AG04449 (cell line): Measurements from ENCODE around the gene CHEK2.
"Not testable (repeated sequence)": the region's sequence is repeated elsewhere in the genome, so short reads cannot be mapped to it uniquely, and the experiment has no call there.

Experiments
- CTCF ChIA-PET: fragments of 350-600 bp; formaldehyde crosslinking; extraction: SDS; loops from one replicate; lab custom pipeline; 2021; ENCODE audit warnings: antibody characterized with exemption; lab: Yijun Ruan, JAX
- POLR2A ChIA-PET: fragments of 400-600, 350-600 bp; formaldehyde crosslinking; extraction: SDS; loops from one replicate; lab custom pipeline; 2020; ENCODE audit warnings: antibody characterized with exemption, inconsistent platforms; lab: Yijun Ruan, JAX
- DNase-seq: peaks from one replicate; pipeline ENCODE4 v3.0.0-alpha.2; 2010; ENCODE audit warnings: low read depth, low spot score
- H3K4me3 ChIP-seq: 2 replicates; pipeline ENCODE4 v1.5.1; 2011; ENCODE audit warnings: low read depth, mild to moderate bottlenecking, control low read depth, low read length
- TF ChIP-seq, protein P1 (sequence below): IDR thresholded peaks from one replicate; pipeline ENCODE4 v1.5.1; 2011; ENCODE audit warnings: mild to moderate bottlenecking, moderate library complexity, low read length, control low read depth, inconsistent platforms; ENCODE audit not compliant: insufficient read depth; ENCODE audit errors: missing control alignments

CHEK2 gene

DNA sequence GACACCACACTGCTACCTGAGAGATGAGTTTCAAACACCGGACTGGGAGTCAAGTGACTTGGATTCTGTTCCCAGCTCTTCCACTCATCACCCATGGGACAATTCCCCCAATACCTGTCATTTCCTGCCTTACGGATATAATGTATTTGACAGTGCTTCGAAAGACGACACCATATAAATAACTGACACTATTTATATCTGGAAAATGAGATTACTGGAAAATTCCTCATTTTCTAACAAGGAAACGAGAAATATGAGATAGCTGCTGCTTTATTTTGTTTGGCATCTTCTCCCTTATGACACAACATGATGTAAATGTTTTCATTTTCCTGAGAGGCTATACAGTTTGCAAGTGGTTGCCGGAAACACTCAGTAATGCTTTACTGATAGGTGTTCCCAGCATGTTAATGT is 8.9 kb upstream of the CHEK2 start:
- TF ChIP-seq, protein P1, sequence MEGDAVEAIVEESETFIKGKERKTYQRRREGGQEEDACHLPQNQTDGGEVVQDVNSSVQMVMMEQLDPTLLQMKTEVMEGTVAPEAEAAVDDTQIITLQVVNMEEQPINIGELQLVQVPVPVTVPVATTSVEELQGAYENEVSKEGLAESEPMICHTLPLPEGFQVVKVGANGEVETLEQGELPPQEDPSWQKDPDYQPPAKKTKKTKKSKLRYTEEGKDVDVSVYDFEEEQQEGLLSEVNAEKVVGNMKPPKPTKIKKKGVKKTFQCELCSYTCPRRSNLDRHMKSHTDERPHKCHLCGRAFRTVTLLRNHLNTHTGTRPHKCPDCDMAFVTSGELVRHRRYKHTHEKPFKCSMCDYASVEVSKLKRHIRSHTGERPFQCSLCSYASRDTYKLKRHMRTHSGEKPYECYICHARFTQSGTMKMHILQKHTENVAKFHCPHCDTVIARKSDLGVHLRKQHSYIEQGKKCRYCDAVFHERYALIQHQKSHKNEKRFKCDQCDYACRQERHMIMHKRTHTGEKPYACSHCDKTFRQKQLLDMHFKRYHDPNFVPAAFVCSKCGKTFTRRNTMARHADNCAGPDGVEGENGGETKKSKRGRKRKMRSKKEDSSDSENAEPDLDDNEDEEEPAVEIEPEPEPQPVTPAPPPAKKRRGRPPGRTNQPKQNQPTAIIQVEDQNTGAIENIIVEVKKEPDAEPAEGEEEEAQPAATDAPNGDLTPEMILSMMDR: no peak
- DNase-seq: peak; percentile 55
- ChIA-PET POLR2A (no interaction called here), CTCF (interaction anchor here (1.1 to 1.8 kb wide), 2 partner anchors 24 to 150 kb away, joined by 5 to 6 read pairs; no protein-coding TSS in a partner anchor)
- H3K4me3 ChIP-seq: no peak overlapping the region

DNA sequence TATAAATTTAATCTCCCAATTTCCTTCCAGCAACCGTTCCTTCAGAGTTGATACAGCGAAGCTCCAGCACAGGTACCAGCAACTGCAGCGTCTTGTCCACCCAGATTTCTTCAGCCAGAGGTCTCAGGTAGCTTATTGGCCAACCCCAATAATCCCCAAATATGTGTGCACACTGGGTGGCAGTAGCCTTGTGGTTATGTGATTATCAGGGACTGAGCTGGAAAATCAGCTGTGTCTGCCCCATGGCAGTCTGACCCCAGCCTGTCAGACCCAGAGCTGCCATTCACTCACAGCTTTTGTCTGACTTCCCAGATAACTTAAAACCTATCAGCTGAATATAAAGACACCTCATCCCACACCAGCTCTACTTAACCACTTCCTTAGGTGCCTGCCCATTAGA is 2.2 kb upstream of the CHEK2 start:
- CTCF ChIA-PET: interaction anchor here (0.8 to 1.2 kb wide), 2 partner anchors 85 to 141 kb away, joined by 3 read pairs; no protein-coding TSS in a partner anchor
- TF ChIP-seq, protein P1: no peak
- POLR2A ChIA-PET: no interaction called here
- no peak overlapping the region for H3K4me3 ChIP-seq
- no peak for DNase-seq

DNA sequence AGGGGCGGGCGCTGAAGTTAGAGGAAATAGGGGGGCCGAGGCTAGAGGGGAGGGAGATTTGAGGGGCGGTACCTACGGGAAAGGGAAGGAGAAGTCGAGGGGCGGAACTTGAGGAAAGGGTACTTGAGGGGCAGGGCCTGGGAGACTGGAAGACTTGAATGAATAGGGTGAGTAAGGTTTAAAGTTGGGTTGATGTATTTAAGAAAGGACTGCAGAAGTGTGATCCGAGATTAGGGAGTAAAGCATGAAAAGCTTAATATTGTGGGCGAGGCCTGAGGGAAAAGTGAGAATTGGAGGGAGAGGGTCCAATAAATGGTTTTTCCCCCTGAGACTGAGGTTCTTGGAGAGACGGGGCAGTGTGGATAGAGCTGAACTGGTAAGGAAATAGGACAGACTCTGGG is 942 bp upstream of the CHEK2 start:
- CTCF ChIA-PET: interaction anchor here (1.0 kb wide), 2 partner anchors 13 to 298 kb away, joined by 3 read pairs; no protein-coding TSS in a partner anchor
- TF ChIP-seq, protein P1: no peak
- H3K4me3 ChIP-seq: peak overlapping the region; percentile 93
- no peak for DNase-seq
- POLR2A ChIA-PET: no interaction called here

DNA sequence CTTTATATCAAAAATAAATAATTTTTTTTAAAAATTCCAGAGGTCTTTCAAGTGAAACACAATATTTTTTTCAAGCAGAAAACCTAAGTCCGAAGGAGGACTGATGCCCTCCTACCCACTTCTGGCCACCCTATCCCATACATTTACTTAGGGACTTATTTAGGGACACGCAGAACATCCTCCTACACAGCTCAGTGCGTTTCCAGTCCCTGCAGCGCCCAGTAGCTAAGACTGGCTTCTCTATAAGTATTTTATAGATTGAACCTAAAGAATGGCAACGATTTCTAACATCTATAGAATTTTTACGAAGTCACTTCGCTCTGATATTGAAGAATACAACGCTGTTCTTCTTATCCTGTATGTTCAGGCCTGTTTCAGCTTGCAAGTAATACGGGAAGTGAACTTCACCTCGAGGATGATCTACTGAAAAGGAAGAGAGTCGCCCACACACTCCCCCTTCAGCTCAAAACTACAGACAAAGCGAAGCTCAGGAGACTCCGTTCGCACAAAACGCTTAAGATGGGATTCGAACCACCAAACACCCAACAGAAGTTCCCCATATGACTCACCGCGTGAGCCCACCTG is 328 bp downstream of the CHEK2 start:
- TF ChIP-seq, protein P1: no peak
- ChIA-PET CTCF (interaction anchor here (1.1 to 1.3 kb wide), 2 partner anchors 11 to 504 kb away, joined by 3 read pairs; no protein-coding TSS in a partner anchor), POLR2A (no interaction called here)
- H3K4me3 ChIP-seq: peak overlapping the region; percentile 73
- DNase-seq: no peak

DNA sequence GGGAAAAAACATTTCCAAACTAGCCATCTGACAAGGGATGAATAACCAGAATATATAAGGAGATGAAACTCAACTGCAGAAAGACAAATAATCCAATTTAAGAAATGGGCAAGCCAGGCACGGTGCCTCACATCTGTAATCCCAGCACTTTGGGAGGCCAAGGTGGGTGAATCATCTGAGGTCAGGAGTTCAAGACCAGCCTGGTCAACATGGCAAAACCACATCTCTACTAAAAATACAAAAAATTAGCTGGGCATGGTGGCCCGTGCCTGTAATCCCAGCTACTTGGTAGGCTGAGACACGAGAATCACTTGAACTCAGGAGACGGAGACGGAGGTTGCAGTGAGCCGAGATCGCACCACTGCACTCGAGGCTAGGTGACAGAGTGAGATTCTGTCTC is 2.7 kb downstream of the CHEK2 start:
- POLR2A ChIA-PET, DNase-seq, H3K4me3 ChIP-seq: not testable (repeated sequence)
- CTCF ChIA-PET: interaction anchor here (0.9 kb wide), 1 partner anchor 13 kb away, joined by 3 read pairs; no protein-coding TSS in a partner anchor

DNA sequence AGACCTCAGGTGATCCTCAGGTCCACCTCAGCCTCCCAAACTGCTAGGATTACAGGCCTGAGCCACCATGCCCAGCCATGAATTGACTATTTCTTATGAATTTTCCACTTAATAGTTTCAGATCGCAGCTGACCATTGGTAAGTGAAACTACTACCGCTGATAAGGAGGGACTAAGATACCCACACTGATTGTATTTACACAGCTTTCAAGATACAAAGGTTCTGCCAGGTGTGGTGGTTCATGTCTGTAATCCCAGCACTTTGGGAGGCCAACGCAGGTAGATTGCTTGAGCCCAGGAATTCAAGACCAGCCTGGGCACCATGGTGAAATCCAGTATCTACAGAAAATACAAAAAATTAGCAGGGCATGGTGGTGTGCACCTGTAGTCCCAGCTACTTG is 3.9 kb downstream of the CHEK2 start:
- POLR2A ChIA-PET: no interaction called here

More for the DNA sequence above, 3.9 kb downstream of the CHEK2 start:
- H3K4me3 ChIP-seq: no peak overlapping the region
- no peak for DNase-seq
- CTCF ChIA-PET: no interaction called here
- TF ChIP-seq, protein P1: no peak
